ENCODE data around the gene MRPS26. TPM values are rescaled to one million over a fixed set of nuclear protein-coding genes. Genes with fewer than 3 reads are reported as not detected.
"Not testable (repeated sequence)": the region's sequence is repeated elsewhere in the genome, so short reads cannot be mapped to it uniquely, and the experiment has no call there.

MRPS26 gene
- total RNA-seq, 1 donor from 2014 or later: 106 TPM

DNA sequence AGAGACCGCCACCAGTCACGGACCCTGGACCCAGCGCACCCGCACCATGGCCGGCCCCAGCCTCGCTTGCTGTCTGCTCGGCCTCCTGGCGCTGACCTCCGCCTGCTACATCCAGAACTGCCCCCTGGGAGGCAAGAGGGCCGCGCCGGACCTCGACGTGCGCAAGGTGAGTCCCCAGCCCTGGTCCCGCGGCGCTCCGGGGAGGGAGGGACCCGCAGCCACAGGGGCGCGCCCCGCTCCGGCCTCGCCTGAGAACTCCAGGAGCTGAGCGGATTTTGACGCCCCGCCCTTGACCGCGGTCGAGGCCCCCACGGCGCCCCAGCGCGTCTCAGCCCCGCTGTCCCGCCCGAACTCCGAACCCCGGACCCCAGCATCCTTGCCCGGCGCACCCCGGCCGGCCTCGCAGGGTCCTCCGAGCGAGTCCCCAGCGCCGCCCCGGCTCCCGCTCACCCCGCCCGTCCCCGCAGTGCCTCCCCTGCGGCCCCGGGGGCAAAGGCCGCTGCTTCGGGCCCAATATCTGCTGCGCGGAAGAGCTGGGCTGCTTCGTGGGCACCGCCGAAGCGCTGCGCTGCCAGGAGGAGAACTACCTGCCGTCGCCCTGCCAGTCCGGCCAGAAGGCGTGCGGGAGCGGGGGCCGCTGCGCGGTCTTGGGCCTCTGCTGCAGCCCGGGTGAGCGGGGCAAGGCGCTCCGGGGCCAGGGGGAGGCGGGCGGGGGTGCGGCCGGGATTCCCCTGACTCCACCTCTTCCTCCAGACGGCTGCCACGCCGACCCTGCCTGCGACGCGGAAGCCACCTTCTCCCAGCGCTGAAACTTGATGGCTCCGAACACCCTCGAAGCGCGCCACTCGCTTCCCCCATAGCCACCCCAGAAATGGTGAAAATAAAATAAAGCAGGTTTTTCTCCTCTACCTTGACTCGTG lies 26.0 kb downstream of the MRPS26 start, which contains the start of gene OXT:
OXT (plus strand) TSS at position 11 of the 920 bp plus-strand sequence; CDS start at position 47, 36 bp downstream.
- H3K36me3 Mint-ChIP-seq (ENCODE audit: low read depth): peaks cover 2% of the 10 kb centered on the region
- H3K27me3 Mint-ChIP-seq (ENCODE audit: insufficient read depth): peaks cover 6% of the 10 kb centered on the region
- H3K27ac Mint-ChIP-seq: peak within 1 kb of the TSS; percentile 80
- H3K4me3 Mint-ChIP-seq: peak within 1 kb of the TSS; percentile 84
- peaks cover 35% of the 10 kb centered on the region for H3K4me1 Mint-ChIP-seq (ENCODE audit: low read depth)
- intact Hi-C loops (cut with micrococcal nuclease): no loop called here
- H3K9me3 Mint-ChIP-seq: no peaks in the 10 kb centered on the region
- DNase-seq (ENCODE audit: low spot score): peak; percentile 55

DNA sequence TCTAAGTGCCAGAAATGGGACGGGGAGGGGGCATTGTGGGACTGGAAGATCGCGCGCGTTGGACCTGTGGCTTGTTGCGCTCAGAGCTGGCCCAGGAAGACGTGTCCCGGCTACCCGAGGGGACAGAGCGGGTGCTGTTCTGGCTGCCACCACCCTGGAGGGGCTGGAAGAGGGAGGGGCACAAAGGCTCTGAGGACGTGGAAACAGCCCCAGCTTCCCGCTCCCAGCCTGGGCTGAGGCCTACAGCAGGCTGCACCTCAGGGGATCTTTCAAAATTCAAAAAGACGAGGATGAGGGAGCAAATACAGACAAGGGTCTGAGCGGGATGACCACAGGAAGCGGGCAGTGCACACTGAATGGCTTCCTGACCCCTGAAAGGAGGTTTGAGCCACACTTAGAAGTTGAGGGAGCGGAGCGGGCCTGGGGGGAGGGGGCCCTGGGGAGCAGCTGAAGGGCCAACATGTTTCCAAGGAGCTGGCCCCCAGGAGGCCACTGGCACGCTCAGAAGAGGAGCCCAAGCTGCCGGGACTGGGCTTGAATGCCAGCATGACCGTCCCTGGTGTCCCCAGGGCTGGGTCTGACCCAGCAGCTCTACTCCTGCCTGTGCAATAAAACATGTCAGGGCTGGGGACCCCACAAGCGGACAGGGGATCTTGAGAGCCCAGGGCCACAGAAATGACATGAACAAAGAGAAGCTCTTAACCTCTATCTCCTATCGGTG lies 26.8 kb downstream of the MRPS26 start:
- Mint-ChIP-seq H3K4me3 (peak overlapping the region; percentile 80), H3K4me1 (ENCODE audit: low read depth) (peaks cover 41% of the 10 kb centered on the region), H3K9me3 (peaks cover 2% of the 10 kb centered on the region), H3K27ac (peak overlapping the region; percentile 56), H3K36me3 (ENCODE audit: low read depth) (peaks cover 3% of the 10 kb centered on the region), H3K27me3 (ENCODE audit: insufficient read depth) (peaks cover 6% of the 10 kb centered on the region)
- intact Hi-C loops (cut with micrococcal nuclease): no loop called here
- DNase-seq (ENCODE audit: low spot score): no peak

DNA sequence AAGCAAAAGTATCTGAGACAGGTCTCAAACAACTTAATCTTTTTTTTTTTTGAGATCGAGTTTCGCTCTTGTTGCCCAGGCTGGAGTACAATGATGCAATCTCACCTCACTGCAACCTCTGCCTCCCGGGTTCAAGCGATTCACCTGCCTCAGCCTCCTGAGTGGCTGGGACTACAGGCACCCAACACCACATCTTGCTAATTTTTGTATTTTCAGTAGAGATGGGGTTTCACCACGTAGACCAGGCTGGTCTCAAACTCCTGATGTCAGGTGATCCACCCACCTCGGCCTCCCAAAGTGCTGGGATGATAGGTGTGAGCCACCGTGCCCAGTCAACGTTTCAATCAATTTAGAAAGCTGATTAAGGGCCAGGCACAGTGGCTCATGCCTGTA lies 27.4 kb downstream of the MRPS26 start:
- H3K4me3 Mint-ChIP-seq: peak overlapping the region; percentile 56
- H3K36me3 Mint-ChIP-seq (ENCODE audit: low read depth); H3K9me3 Mint-ChIP-seq; intact Hi-C loops (cut with micrococcal nuclease); H3K27me3 Mint-ChIP-seq (ENCODE audit: insufficient read depth); H3K27ac Mint-ChIP-seq; DNase-seq (ENCODE audit: low spot score): not testable (repeated sequence)
- peaks cover 46% of the 10 kb centered on the region for H3K4me1 Mint-ChIP-seq (ENCODE audit: low read depth)

DNA sequence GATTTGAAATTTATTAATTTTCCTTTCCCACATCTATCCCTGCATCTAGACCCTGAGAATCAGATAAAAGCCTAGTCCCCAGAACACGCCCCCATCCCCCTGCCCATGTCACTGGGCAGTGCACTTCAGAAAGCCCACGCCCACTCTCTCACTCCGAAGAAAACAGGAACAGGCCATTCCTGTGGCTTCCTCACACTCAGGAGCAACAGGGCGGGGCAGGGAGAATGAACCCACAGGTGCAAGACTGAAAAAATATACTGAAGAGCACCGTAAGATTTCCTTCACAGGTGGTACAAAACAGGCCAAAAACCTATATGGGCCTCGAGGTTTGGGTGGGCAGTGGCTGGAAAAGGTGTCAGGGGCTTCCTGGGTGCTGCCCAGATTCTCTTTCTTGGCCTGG lies 29.0 kb downstream of the MRPS26 start:
- peaks cover 50% of the 10 kb centered on the region for H3K4me1 Mint-ChIP-seq (ENCODE audit: low read depth)
- peaks cover 15% of the 10 kb centered on the region for H3K27me3 Mint-ChIP-seq (ENCODE audit: insufficient read depth)
- H3K36me3 Mint-ChIP-seq (ENCODE audit: low read depth): peaks cover 6% of the 10 kb centered on the region
- intact Hi-C loops (cut with micrococcal nuclease): no loop called here
- H3K4me3 Mint-ChIP-seq: no peak overlapping the region
- no peak overlapping the region for H3K27ac Mint-ChIP-seq
- H3K9me3 Mint-ChIP-seq: peaks cover 5% of the 10 kb centered on the region
- DNase-seq (ENCODE audit: low spot score): no peak

DNA sequence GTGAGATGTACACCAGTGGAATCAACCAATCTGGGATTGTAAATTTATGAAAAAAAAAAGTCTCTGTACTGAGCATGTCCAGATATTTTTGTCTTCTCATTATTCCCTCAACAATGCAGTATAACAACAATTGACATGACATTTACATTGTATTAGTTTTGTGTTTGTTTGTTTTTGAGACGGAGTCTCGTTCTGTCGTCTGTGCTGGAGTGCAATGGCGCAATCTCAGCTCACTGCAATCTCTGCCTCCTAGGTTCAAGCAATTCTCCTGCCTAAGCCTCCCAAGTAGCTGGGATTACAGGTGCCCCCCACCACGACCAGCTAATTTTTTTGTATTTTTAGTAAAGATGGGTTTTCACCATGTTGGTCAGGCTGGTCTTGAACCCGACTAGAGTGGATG lies 29.5 kb downstream of the MRPS26 start:
- DNase-seq (ENCODE audit: low spot score); H3K27ac Mint-ChIP-seq; H3K4me3 Mint-ChIP-seq; intact Hi-C loops (cut with micrococcal nuclease); H3K9me3 Mint-ChIP-seq; H3K36me3 Mint-ChIP-seq (ENCODE audit: low read depth): not testable (repeated sequence)
- H3K27me3 Mint-ChIP-seq (ENCODE audit: insufficient read depth): peaks cover 20% of the 10 kb centered on the region
- peaks cover 50% of the 10 kb centered on the region for H3K4me1 Mint-ChIP-seq (ENCODE audit: low read depth)

DNA sequence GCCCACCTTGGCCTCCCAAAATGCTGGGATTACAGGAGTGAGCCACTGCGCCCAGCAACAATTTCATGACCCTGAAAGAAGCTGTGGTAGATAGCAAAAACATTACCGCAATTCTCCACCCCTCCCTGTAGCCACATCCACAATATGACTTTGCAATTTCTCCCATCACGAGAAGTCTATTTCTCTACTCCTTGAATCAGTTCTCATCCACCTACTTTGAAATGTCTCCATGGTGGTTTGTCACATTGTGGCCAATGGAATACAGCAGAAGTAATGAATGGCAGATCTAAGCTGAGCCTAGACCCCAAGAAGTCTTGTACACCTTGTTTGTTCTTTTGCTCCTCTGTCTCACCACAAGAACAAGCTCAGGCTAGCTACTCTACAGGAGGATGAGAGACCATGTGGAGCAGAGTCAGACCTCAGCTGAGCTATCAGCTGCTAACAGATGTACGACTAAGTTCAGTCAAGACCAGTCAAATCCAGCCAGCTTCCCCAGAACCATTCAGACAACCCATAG lies 31.8 kb downstream of the MRPS26 start:
- Mint-ChIP-seq H3K36me3 (ENCODE audit: low read depth) (peaks cover 4% of the 10 kb centered on the region), H3K4me1 (ENCODE audit: low read depth) (peaks cover 35% of the 10 kb centered on the region), H3K27ac (peak overlapping the region; percentile 56), H3K27me3 (ENCODE audit: insufficient read depth) (peaks cover 37% of the 10 kb centered on the region), H3K4me3 (no peak overlapping the region), H3K9me3 (peaks cover 5% of the 10 kb centered on the region)
- DNase-seq (ENCODE audit: low spot score): no peak
- intact Hi-C loops (cut with micrococcal nuclease): loop anchor here (1.0 kb wide), 1 partner anchor 24 kb away; no protein-coding TSS in a partner anchor

DNA sequence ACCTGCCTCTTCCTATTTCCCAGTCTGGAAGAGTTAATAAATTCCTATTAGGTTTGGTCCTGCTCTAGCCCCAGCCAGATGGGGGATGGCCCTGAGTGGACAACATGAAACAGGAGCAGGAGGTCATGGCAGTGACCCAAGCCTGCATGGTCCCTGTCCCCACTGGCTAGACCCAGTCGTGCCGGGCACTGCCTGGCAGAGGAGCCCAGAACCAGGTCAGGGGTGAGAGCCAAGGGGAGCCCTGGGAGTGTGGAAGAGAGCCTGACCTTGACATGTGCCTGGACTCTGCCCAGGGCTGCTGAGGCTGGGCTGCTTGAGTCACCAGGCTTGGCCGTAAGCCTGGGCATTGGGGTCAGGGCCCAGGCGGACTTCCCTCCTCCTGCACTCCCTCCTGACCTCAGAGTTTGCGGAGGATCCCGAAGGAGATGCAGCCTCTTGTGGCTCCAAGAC lies 35.1 kb downstream of the MRPS26 start:
- intact Hi-C loops (cut with micrococcal nuclease): no loop called here
- Mint-ChIP-seq H3K36me3 (ENCODE audit: low read depth) (peaks cover 4% of the 10 kb centered on the region), H3K27me3 (ENCODE audit: insufficient read depth) (peaks cover 58% of the 10 kb centered on the region), H3K27ac (no peak overlapping the region), H3K4me1 (ENCODE audit: low read depth) (peaks cover 19% of the 10 kb centered on the region), H3K9me3 (peaks cover 5% of the 10 kb centered on the region), H3K4me3 (no peak overlapping the region)
- no peak for DNase-seq (ENCODE audit: low spot score)

DNA sequence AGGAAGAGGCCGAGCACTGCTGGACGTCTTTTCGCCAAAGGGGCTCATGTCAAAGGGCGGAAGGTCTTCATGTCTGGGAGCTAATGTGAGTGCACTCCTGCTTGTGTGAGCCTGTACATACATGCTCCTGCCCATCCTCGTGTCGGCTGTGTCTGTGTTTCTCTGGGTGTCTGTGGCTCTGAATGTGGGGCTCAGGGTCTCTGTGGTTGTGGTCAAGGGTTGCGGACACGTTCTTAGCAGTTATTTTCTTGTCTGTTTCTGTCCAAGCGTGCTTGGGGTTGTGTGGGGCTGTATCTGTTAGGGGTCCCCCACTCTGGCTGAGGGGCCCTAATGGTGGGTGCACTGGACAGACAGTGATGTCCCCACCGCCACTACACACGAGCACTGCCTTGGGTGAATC lies 35.8 kb downstream of the MRPS26 start:
- Mint-ChIP-seq H3K9me3 (peaks cover 5% of the 10 kb centered on the region), H3K27ac (no peak overlapping the region), H3K4me3 (peak overlapping the region; percentile 31), H3K27me3 (ENCODE audit: insufficient read depth) (peaks cover 57% of the 10 kb centered on the region), H3K36me3 (ENCODE audit: low read depth) (peaks cover 4% of the 10 kb centered on the region), H3K4me1 (ENCODE audit: low read depth) (peaks cover 17% of the 10 kb centered on the region)
- DNase-seq (ENCODE audit: low spot score): no peak
- intact Hi-C loops (cut with micrococcal nuclease): no loop called here

DNA sequence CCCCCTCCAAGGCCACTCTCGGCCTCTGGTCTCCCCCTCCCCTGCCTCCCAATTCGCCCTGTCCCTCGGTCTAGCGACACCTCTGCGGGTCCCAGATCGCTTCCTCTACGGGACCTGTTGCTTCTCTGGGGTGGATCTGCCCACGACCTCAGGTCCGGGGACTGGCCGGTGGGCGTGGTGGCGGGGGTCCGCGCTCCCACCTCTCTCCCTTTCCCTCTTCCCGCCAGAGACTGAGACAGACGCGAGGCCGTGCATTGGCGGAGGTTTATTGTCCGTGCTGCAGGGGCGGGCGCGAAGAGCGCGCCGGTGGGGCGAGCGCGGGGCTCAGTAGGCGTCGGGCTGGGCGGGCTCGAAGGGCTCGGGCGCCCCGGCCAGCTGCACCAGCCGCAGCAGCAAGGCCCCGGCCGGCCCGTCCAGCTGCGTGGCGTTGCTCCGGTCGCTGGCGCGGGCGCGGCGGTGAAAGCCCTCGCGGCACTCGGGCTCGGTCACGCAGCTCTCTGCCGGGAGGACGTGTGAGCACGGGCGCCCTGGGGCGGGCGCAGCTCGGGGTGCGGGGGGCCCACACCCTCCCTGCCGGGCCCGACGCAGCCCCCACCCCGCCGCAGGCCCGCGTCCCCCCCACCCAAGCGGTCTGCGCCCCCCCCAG lies 36.6 kb downstream of the MRPS26 start:
- H3K4me3 Mint-ChIP-seq: no peak overlapping the region
- H3K27ac Mint-ChIP-seq: no peak overlapping the region
- DNase-seq (ENCODE audit: low spot score): no peak
- peaks cover 12% of the 10 kb centered on the region for H3K4me1 Mint-ChIP-seq (ENCODE audit: low read depth)
- peaks cover 4% of the 10 kb centered on the region for H3K36me3 Mint-ChIP-seq (ENCODE audit: low read depth)
- H3K27me3 Mint-ChIP-seq (ENCODE audit: insufficient read depth): peaks cover 55% of the 10 kb centered on the region
- peaks cover 5% of the 10 kb centered on the region for H3K9me3 Mint-ChIP-seq
- intact Hi-C loops (cut with micrococcal nuclease): no loop called here

DNA sequence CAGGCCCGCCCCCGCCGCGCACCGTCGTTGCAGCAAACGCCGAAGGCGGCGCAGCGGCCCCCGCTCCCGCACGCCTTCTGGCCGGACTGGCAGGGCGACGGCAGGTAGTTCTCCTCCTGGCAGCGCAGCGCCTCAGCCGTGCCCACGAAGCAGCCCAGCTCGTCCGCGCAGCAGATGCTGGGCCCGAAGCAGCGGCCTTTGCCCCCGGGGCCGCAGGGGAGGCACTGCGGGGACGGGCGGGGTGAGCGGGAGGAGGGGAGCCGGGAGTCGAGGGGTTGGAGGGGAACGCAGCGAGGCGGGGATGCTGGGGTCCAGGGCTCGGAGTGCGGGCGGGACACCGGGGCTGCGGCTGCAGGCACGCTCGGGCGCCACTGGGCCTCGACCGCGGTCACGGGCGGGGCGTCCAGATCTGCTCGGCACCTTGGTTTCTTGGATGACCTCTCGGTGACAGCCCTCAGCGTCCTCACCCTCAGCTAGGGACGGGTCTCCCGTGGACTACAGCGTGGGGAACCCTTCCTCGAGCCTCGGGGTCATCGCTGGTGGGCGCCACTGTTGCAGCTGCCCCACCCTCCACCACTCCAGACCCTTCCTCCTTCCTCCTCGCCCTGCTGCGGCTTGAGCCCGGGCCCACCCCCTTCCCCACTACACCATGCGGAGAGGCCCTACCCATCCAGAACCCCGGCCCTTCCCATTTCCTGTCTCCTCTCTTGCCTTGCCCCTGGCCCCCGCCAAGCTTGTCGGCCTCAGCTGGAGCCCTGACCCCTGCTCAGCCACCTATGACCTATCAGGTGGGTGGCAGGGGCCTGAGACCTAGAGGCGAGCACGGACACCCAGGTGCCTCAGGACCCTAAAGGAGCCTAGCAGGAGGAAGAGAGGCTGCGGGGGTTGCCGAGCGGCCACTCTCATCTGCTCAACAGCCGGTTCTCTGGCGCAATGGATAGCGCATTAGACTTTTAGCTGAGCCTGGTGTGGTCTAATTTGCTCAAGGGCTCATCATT lies 37.4 kb downstream of the MRPS26 start:
- intact Hi-C loops (cut with micrococcal nuclease): no loop called here
- peaks cover 55% of the 10 kb centered on the region for H3K27me3 Mint-ChIP-seq (ENCODE audit: insufficient read depth)
- peak overlapping the region; percentile 53 for H3K4me3 Mint-ChIP-seq

DNA sequence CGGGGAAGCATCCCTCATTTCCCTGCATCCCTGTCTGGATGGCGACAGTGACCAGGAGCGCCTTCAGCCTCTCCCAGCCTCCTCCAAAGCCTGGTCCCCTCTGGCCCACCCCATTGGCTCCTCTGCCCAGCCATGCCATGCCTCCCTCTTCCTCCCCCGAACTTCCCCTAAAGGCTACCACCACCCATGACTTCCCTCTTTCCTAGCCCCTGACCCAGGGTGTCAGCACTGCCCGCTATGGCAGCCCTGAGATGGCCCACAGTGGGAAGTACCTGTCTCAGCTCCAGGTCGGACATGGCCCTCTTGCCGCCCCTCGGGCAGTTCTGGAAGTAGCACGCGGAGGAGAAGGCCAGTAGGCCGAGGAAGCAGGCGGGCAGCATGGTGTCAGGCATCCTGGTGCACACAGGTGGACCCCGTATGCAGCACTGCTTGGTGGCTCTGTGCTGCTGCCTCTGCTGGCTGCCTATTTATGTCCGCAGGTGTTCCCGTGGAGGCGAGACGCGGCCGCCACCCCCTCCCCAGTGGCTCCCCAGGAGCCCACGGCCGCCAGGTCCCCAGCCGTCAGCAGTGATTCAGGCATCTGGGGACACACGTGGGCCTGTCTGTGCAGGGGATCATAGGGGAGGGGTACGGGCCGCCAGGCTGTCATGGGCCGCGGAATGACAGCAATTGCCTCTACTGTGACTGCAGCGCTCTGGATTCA lies 38.6 kb downstream of the MRPS26 start, which contains the start of gene AVP:
AVP (minus strand) TSS at position 442 of the 703 bp plus-strand sequence; CDS start at position 392, 50 bp downstream.
- H3K4me1 Mint-ChIP-seq (ENCODE audit: low read depth): no peaks in the 10 kb centered on the region
- peaks cover 50% of the 10 kb centered on the region for H3K27me3 Mint-ChIP-seq (ENCODE audit: insufficient read depth)
- no peaks in the 10 kb centered on the region for H3K9me3 Mint-ChIP-seq
- no peak within 1 kb of the TSS for H3K27ac Mint-ChIP-seq
- intact Hi-C loops (cut with micrococcal nuclease): no loop called here
- peak within 1 kb of the TSS; percentile 53 for H3K4me3 Mint-ChIP-seq
- H3K36me3 Mint-ChIP-seq (ENCODE audit: low read depth): no peaks in the 10 kb centered on the region
- DNase-seq (ENCODE audit: low spot score): no peak

More for the DNA sequence above, 37.4 kb downstream of the MRPS26 start:
- no peak for DNase-seq (ENCODE audit: low spot score)
- H3K4me1 Mint-ChIP-seq (ENCODE audit: low read depth): peaks cover 4% of the 10 kb centered on the region
- H3K27ac Mint-ChIP-seq: no peak overlapping the region
- H3K9me3 Mint-ChIP-seq: no peaks in the 10 kb centered on the region
- H3K36me3 Mint-ChIP-seq (ENCODE audit: low read depth): no peaks in the 10 kb centered on the region

Data from activated T-helper 1 cell treated with anti-CD3 and anti-CD28 coated beads, Interleukin-12 subunit alpha, Interleukin-12 subunit beta, Interleukin-2, Interleukin-4 antibody, amounts not matched to agents 30 ng/mL and 10 ng/mL and 1 ng/mL, durations not matched to agents 14 hours and 24 hours and 36 hours (primary cell).